ENCODE measurements around the gene BEST4. TPM values are rescaled to one million over a fixed set of nuclear protein-coding genes. Genes with fewer than 3 reads are reported as not detected.

Gene BEST4
- total and polyA plus RNA-seq, 2 of the 4 experiments (the other 2 are of a cell fraction), result 0.07 TPM; not detected in 1

DNA sequence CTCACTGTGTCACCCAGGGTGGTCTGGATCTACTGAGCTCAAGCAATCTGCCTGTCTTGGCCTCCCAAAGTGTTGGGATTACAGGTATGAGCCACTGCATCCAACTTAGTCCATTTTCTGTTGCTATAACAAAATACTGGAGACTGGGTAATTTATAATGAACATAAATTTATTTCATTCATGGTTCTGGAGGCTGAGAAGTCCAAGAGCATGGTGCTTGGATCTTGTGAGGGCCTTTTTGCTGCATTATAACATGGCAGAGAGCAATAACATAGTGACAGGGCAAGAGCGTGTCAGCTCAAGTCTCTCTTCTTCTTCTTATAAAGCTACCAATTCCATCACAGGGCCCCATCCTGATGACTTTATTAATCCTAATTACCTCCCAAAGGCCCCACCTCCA lies 52.0 kb downstream of the BEST4 start:
- no peaks in the 10 kb centered on the region for H3K27me3 ChIP-seq (ENCODE audit: control insufficient read depth, insufficient read depth, low read length)
- H3K9ac ChIP-seq (ENCODE audit: low read depth, low read length), result no peak overlapping the region
- DNase-seq (no peak), ATAC-seq (ENCODE audit: low read depth) (no peak)
- no peak overlapping the region for H2AFZ ChIP-seq (replicated peaks; ENCODE audit: low read length, poor library complexity)
- no peak overlapping the region for H3K27ac ChIP-seq (ENCODE audit: insufficient read depth, low read length)
- in situ Hi-C loops (cut with MboI; ENCODE audit: low sequenced_read_pairs), result no loop called here
- no peak overlapping the region for H3K14ac ChIP-seq (replicated peaks; ENCODE audit: low read depth, low read length)
- no peak overlapping the region for H2AK9ac ChIP-seq (replicated peaks; ENCODE audit: low read depth, low read length, poor library complexity)
- no peak overlapping the region for H3K4me3 ChIP-seq (ENCODE audit: insufficient read depth, low read depth, low read length)
- no peak overlapping the region for H3K4me2 ChIP-seq (ENCODE audit: low read depth, low read length)
- POLR2A ChIA-PET (ENCODE audit: unreplicated experiment), result no interaction called here
- no peak overlapping the region for H3K23ac ChIP-seq (ENCODE audit: low read depth, low read length)
- H3K4me1 ChIP-seq (ENCODE audit: control insufficient read depth, insufficient read depth, low read length), result no peaks in the 10 kb centered on the region
- no peak overlapping the region for H2AK5ac ChIP-seq (ENCODE audit: low read depth, low read length)
- H2BK20ac ChIP-seq (ENCODE audit: low read depth, low read length), result no peak overlapping the region
- no peak for TF ChIP-seq SMC3 (IDR thresholded peaks at IDR 0.05; ENCODE audit: low read depth, low read length)
- TF ChIP-seq MXI1 (IDR thresholded peaks at IDR 0.05; ENCODE audit: borderline replicate concordance, low read depth, low read length), result no peak
- TF ChIP-seq RCOR1 (IDR thresholded peaks at IDR 0.05; ENCODE audit: insufficient replicate concordance, low read length), result no peak
- TF ChIP-seq CEBPB (IDR thresholded peaks at IDR 0.05; ENCODE audit: low read depth, low read length), result no peak
- no peaks in the 10 kb centered on the region for H3K36me3 ChIP-seq (ENCODE audit: control insufficient read depth, insufficient read depth, low read length)
- BruUV-seq (replicated peaks), result no TSS peak
- dilution Hi-C loops (cut with HindIII; ENCODE audit: low sequenced_read_pairs, unreplicated experiment), result no loop called here
- no peak overlapping the region for H2BK15ac ChIP-seq (ENCODE audit: low read depth, low read length)
- H4K5ac ChIP-seq (ENCODE audit: low read depth, low read length), result no peak overlapping the region
- CTCF ChIA-PET, result no interaction called here
- H4K20me1 ChIP-seq (ENCODE audit: insufficient read depth, low read length), result no peaks in the 10 kb centered on the region
- peaks cover 8 to 19% of the 10 kb centered on the region in 2 experiments; a peak in 3 of 4 replicates for H3K79me1 ChIP-seq (ENCODE audit: low read depth in 1 of 2, low read length in 2 of 2)
- no peak overlapping the region for H3K18ac ChIP-seq (ENCODE audit: low read depth, low read length)
- no peak overlapping the region for H2BK5ac ChIP-seq (ENCODE audit: low read depth, low read length, poor library complexity, severe bottlenecking)
- H3K4ac ChIP-seq (ENCODE audit: low read depth, low read length), result no peak overlapping the region
- intact Hi-C loops (cut with micrococcal nuclease), result no loop called here
- no CpG with 5 or more reads among the region's 1 CpG for WGBS, 2 experiments (ENCODE audit: extremely low coverage in 2 of 2, insufficient read length in 1 of 2)
- H3K9me3 ChIP-seq (ENCODE audit: control insufficient read depth, insufficient read depth, low read length), result no peaks in the 10 kb centered on the region
- H3K56ac ChIP-seq (ENCODE audit: extremely low read depth, insufficient read depth, low read length), result no peak overlapping the region
- H3K9me1 ChIP-seq (ENCODE audit: insufficient read depth, low read length), result no peaks in the 10 kb centered on the region
- no peak overlapping the region for H2BK120ac ChIP-seq (ENCODE audit: low read depth, low read length)
- H4K91ac ChIP-seq (ENCODE audit: insufficient read depth, low read depth, low read length), result no peak overlapping the region
- H4K8ac ChIP-seq (ENCODE audit: low read depth in 2 of 2, low read length in 2 of 2), result no peak overlapping the region
